NCI-H146 (cell line): ENCODE measurements around the gene TMEM62.
A peak's percentile ranks its signal among the peaks of the same experiment; 100 is the strongest.

ENCODE experiments used
- DNase-seq: peaks from one replicate; lab custom pipeline; 2025; lab: John Stamatoyannopoulos, UW

Gene TMEM62

GRCh38 chr15:43133430-43134156, at the start of gene TMEM62:
TMEM62 (plus strand) TSS chr15:43133586; CDS start chr15:43133803, 217 bp downstream.
- DNase-seq: peak; percentile 83

GRCh38 chr15:43085921-43086320, 47.5 kb upstream of the TMEM62 start:
- DNase-seq: no peak

- DNase-seq: no peak
These were observed 46.8 kb upstream of the TMEM62 start for GRCh38 chr15:43086551-43086950.

- no peak for DNase-seq
These were observed 41.5 kb upstream of the TMEM62 start for GRCh38 chr15:43091859-43092258.

GRCh38 chr15:43093026-43093425, 40.4 kb upstream of the TMEM62 start:
- no peak for DNase-seq

GRCh38 chr15:43094416-43095030, 38.9 kb upstream of the TMEM62 start:
- no peak for DNase-seq

GRCh38 chr15:43095243-43095642, 38.1 kb upstream of the TMEM62 start:
- no peak for DNase-seq

- no peak for DNase-seq
These were observed 37.6 kb upstream of the TMEM62 start for GRCh38 chr15:43095708-43096347.

GRCh38 chr15:43096411-43096810, 37.0 kb upstream of the TMEM62 start:
- DNase-seq: no peak

GRCh38 chr15:43099105-43099845, 34.1 kb upstream of the TMEM62 start:
- DNase-seq: no peak

GRCh38 chr15:43100971-43101370, 32.4 kb upstream of the TMEM62 start:
- DNase-seq: no peak

- no peak for DNase-seq
These were observed 31.2 kb upstream of the TMEM62 start for GRCh38 chr15:43102187-43102586.

- no peak for DNase-seq
These were observed 29.5 kb upstream of the TMEM62 start for GRCh38 chr15:43103907-43104306.

GRCh38 chr15:43104426-43104825, 29.0 kb upstream of the TMEM62 start:
- no peak for DNase-seq

- peak; percentile 35 for DNase-seq
These were observed 28.2 kb upstream of the TMEM62 start for GRCh38 chr15:43105077-43105736.

- DNase-seq: peak; percentile 82
These were observed 27.5 kb upstream of the TMEM62 start, which contains the start of gene UBR1 for GRCh38 chr15:43105778-43106485. UBR1 (minus strand) TSS chr15:43106038; CDS start chr15:43106022, 16 bp downstream.

GRCh38 chr15:43106486-43106829, 26.9 kb upstream of the TMEM62 start:
- DNase-seq: no peak

GRCh38 chr15:43107751-43108150, 25.6 kb upstream of the TMEM62 start:
- DNase-seq: no peak

- DNase-seq: no peak
These were observed 22.0 kb upstream of the TMEM62 start for GRCh38 chr15:43111354-43111753.

GRCh38 chr15:43118286-43118685, 15.1 kb upstream of the TMEM62 start:
- no peak for DNase-seq

GRCh38 chr15:43118829-43119228, 14.6 kb upstream of the TMEM62 start:
- DNase-seq: no peak
